K562 (cell line): Measurements from ENCODE around the gene IFITM2. TPM values are rescaled to one million over a fixed set of nuclear protein-coding genes. Genes with fewer than 3 reads are reported as not detected.

Source experiments
- ATAC-seq: fragments of 200-7000 bp; cut with Tn5 transposase; 3 replicates; pipeline ENCODE4 v1.9.1; 2020; ENCODE audit warnings: moderate library complexity
- BruUV-seq: library from RNA; stranded (reverse); fragments of 400-500 nt; replicated peaks from 2 replicates; lab custom pipeline; 2021; lab: Mats Ljungman, UMichigan
- CTCF ChIA-PET: fragments of 300-600 bp; formaldehyde crosslinking; extraction: SDS; loops from one replicate; lab custom pipeline; 2021; ENCODE audit warnings: low intra/inter-chr PET ratio; lab: Yijun Ruan, JAX
- POLR2A ChIA-PET: fragments of 300-600, 350-650 bp; sonication (Branson Sonifier 250); formaldehyde crosslinking; extraction: SDS; loops from one replicate; lab custom pipeline; 2021; ENCODE audit warnings: antibody characterized with exemption, inconsistent platforms; lab: Yijun Ruan, JAX
- DNase-seq, 4 experiments: peaks; one replicate each; pipeline versions ENCODE4 v3.0.0 to v3.0.0-alpha.2; 2011 to 2018; ENCODE audit warnings: low spot score in 3 of 4, mixed read lengths in 3 of 4; ENCODE audit errors: extremely low read depth in 1 of 4
- FAIRE-seq: peaks from 2 replicates; lab custom pipeline; 2011; peaks lifted over from hg19 to GRCh38; lab: Jason Lieb, UNC
- H2AFZ ChIP-seq: 2 replicates; pipeline ENCODE4 v1.6.0; 2011; ENCODE audit warnings: low read depth, low read length, control low read depth, inconsistent platforms
- H3K27ac ChIP-seq: fragments of 200-600 bp; 3 replicates; pipeline ENCODE4 v1.8.0; 2011; ENCODE audit warnings: low read depth, mild to moderate bottlenecking, control low read depth, inconsistent platforms, low read length, moderate library complexity, mixed read lengths; ENCODE audit errors: extremely low read depth
- H3K27me3 ChIP-seq, 2 experiments: fragments of 300-600 bp in 1 of 2; 2 replicates in 1 of 2; 3 replicates in 1 of 2; pipeline versions ENCODE4 v1.6.0 to v1.8.0; 2011; ENCODE audit warnings: inconsistent platforms in 2 of 2, low read length in 2 of 2, mild to moderate bottlenecking in 1 of 2, mixed read lengths in 1 of 2, moderate library complexity in 1 of 2; ENCODE audit not compliant: control insufficient read depth in 2 of 2, insufficient read depth in 2 of 2
- H3K36me3 ChIP-seq: fragments of 300-600 bp; 3 replicates; pipeline ENCODE4 v1.8.0; 2011; ENCODE audit warnings: mild to moderate bottlenecking, low read length, inconsistent platforms; ENCODE audit not compliant: control insufficient read depth, insufficient read depth
- H3K4me1 ChIP-seq, 2 experiments: fragments of 200-600 bp in 1 of 2; replicated peaks in 1 of 2; 2 replicates in 1 of 2; 3 replicates in 1 of 2; pipeline versions ENCODE4 v1.5.1 to v1.8.0; 2011; ENCODE audit warnings: inconsistent platforms in 2 of 2, low read length in 2 of 2, mild to moderate bottlenecking in 1 of 2, mixed read lengths in 1 of 2, moderate library complexity in 1 of 2; ENCODE audit not compliant: control insufficient read depth in 2 of 2, insufficient read depth in 2 of 2
- H3K4me2 ChIP-seq: 2 replicates; pipeline ENCODE4 v1.6.1; 2011; ENCODE audit warnings: low read length, control low read depth, inconsistent platforms, mixed read lengths; ENCODE audit not compliant: insufficient read depth
- H3K4me3 ChIP-seq: fragments of 200-600 bp; sonication (generic), shearing (Covaris generic); 2 replicates; pipeline ENCODE4 v1.5.1; 2016; ENCODE audit warnings: control low read depth, inconsistent platforms
- H3K79me2 ChIP-seq: fragments of 200-600 bp; 3 replicates; pipeline ENCODE4 v1.8.0; 2011; ENCODE audit warnings: low read length, inconsistent platforms; ENCODE audit not compliant: control insufficient read depth, insufficient read depth
- H3K9ac ChIP-seq, 2 experiments: 2 replicates each; pipeline versions ENCODE4 v1.6.0 to v1.6.1; 2011; ENCODE audit warnings: low read depth in 2 of 2, low read length in 2 of 2, control low read depth in 1 of 2, inconsistent platforms in 1 of 2, mild to moderate bottlenecking in 1 of 2, mixed read lengths in 1 of 2; ENCODE audit not compliant: insufficient read depth in 1 of 2
- H3K9me1 ChIP-seq: one replicate; pipeline ENCODE4 v1.6.0; 2011; ENCODE audit warnings: inconsistent platforms, mild to moderate bottlenecking, low read length, moderate library complexity; ENCODE audit not compliant: control insufficient read depth, insufficient read depth
- H3K9me3 ChIP-seq: replicated peaks from 2 replicates; pipeline ENCODE4 v1.5.1; 2011; ENCODE audit warnings: low read depth, low read length, inconsistent platforms; ENCODE audit not compliant: control insufficient read depth, insufficient read depth
- H4K20me1 ChIP-seq: replicated peaks from 2 replicates; pipeline ENCODE4 v1.6.1; 2011; ENCODE audit warnings: low read length, inconsistent platforms, mixed read lengths; ENCODE audit not compliant: control insufficient read depth, insufficient read depth
- ETV6 ChIP-seq, 3 experiments: fragments of 150-350 bp in 1 of 3; sonication (generic) in 1 of 3; formaldehyde crosslinking in 1 of 3; IDR thresholded peaks; 2 replicates each; pipeline versions ENCODE4 v1.6.1 to v1.8.0; 2014 to 2022; ENCODE audit warnings: borderline replicate concordance in 2 of 3, low read depth in 2 of 3, antibody characterized with exemption in 1 of 3, low read length in 1 of 3, mild to moderate bottlenecking in 1 of 3, missing genetic modification reagents in 1 of 3
- ZNF239 ChIP-seq: fragments of 250-450 bp; sonication (Bioruptor Pico); IDR thresholded peaks from 2 replicates; pipeline ENCODE4 v1.4.0; 2020; ENCODE audit warnings: mild to moderate bottlenecking
- ZNF512 ChIP-seq: IDR thresholded peaks from 2 replicates; pipeline ENCODE4 v1.6.1; 2016; ENCODE audit warnings: missing genetic modification characterization, missing compliant biosample characterization
- WGBS: fragments of 100-300 bp; shearing (Covaris generic); methylation state at CpG from one replicate; pipeline ENCODE4 v1.1.6; 2016; ENCODE audit warnings: low coverage, mixed read lengths; ENCODE audit not compliant: insufficient coverage; ENCODE audit errors: missing lambda C conversion rate; 5-methylcytosine and 5-hydroxymethylcytosine counted together
- in situ Hi-C: fragments of 300-500 bp; cut with MboI; formaldehyde crosslinking; loops from 4 replicates; pipeline ENCODE4 v1.15.0; 2018; ENCODE audit warnings: inconsistent platforms, mixed read lengths
- intact Hi-C: fragments of 100-400 bp; cut with micrococcal nuclease; formaldehyde crosslinking; loops from 2 replicates; pipeline ENCODE4 v1.14.2; 2022
- polyA plus RNA-seq, 8 experiments: library from polyadenylated mRNA; depleted of rRNA in 4 of 8; stranded (reverse) in 5 of 8; unstranded in 3 of 8; fragments of >200 nt; fragmentation: Nextera tagmentation in 2 of 8; fragmentation: Illumina TruSeq in 1 of 8; extraction: Ambion mirVana in 2 of 8; extraction: Trizol in 1 of 8; gene quantifications; 2 replicates each; pipeline versions ENCODE4 v1.2.1 to v1.2.3, GENCODE V29; 2011 to 2014; ENCODE audit warnings: inconsistent platforms in 1 of 8, missing spikeins in 1 of 8
- total RNA-seq, 7 experiments: library from RNA; depleted of rRNA in 6 of 7; stranded (reverse); fragments of >200 nt in 6 of 7; fragmentation: Illumina TruSeq in 2 of 7; extraction: Trizol in 2 of 7; gene quantifications; 2 replicates each; pipeline versions ENCODE4 v1.2.1 to v1.2.3, GENCODE V29; 2011 to 2021; ENCODE audit warnings: low replicate concordance in 1 of 7
- TF ChIP-seq, protein P1 (sequence below): fragments of 450-650 bp; IDR thresholded peaks from 2 replicates; pipeline ENCODE4 v1.6.1; 2016; ENCODE audit warnings: missing biosample characterization, missing genetic modification characterization

Gene IFITM2
- total and polyA plus RNA-seq, 9 of the 15 experiments (the other 6 are each of a cell fraction or from before 2014, with no cell fraction given): 52.8 to 4,872 (median 356) TPM

DNA sequence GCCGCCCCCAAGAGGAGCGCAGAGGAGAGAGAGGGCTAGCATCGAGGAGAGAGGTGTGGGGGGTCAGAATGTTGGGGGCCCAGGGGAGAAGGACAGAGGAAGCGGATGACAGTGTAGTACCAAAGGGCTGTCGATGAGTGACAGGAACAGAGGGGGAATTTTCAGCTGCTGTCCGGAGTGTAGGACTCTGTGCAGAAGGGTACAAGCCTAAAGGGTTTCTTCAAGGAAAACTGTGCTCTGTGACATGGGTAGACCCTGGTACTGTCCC lies 34.8 kb upstream of the IFITM2 start:
- POLR2A ChIA-PET: interaction anchor here (1.1 kb wide), 1 partner anchor 11 kb away, joined by 3 read pairs; no protein-coding TSS in a partner anchor
- WGBS: 62% methylated on average over 5 of the region's 6 CpGs
- Histone ChIP-seq H3K4me1 (peaks cover 19 to 31% of the 10 kb centered on the region in 2 experiments), H3K27me3 (no peaks in the 10 kb centered on the region), H3K9ac (no peak overlapping the region), H2AFZ (no peak overlapping the region), H3K4me2 (no peak overlapping the region), H3K4me3 (no peak overlapping the region), H3K79me2 (peaks cover 6% of the 10 kb centered on the region; the same call in 1 of the 3 replicates), H3K9me1 (no peaks in the 10 kb centered on the region), H3K27ac (no peak overlapping the region), H3K36me3 (no peaks in the 10 kb centered on the region), H3K9me3 (peaks cover 12% of the 10 kb centered on the region), H4K20me1 (no peaks in the 10 kb centered on the region)
- no peak for ATAC-seq
- FAIRE-seq: no peak
- in situ Hi-C loops: no loop called here
- CTCF ChIA-PET: no interaction called here
- intact Hi-C loops: no loop called here
- no peak for DNase-seq
- TF ChIP-seq ZNF239 (CRISPR knock-in tag) (no peak), ZNF512 (tag) (no peak), ETV6 (IDR thresholded peaks at IDR 0.05; ENCODE audit: borderline replicate concordance in 1 of 2, low read depth in 2 of 2, low read length in 1 of 2) (no peak), ETV6 (CRISPR knock-in tag; IDR thresholded peaks at IDR 0.05; ENCODE audit: borderline replicate concordance) (no peak)
- TF ChIP-seq, protein P1, sequence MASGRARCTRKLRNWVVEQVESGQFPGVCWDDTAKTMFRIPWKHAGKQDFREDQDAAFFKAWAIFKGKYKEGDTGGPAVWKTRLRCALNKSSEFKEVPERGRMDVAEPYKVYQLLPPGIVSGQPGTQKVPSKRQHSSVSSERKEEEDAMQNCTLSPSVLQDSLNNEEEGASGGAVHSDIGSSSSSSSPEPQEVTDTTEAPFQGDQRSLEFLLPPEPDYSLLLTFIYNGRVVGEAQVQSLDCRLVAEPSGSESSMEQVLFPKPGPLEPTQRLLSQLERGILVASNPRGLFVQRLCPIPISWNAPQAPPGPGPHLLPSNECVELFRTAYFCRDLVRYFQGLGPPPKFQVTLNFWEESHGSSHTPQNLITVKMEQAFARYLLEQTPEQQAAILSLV: no peak
- BruUV-seq: no TSS peak
